Measurements from ENCODE around the gene ZMYM4.

- TF ChIP-seq POLR2A (IDR thresholded peaks at IDR 0.05) (no peak), CTCF (IDR thresholded peaks at IDR 0.05) (no peak)
Observed at GRCh38 chr1:35231287-35231686, 37.2 kb upstream of the ZMYM4 start.

Measured in Peyer's patch (tissue), 4 donors.